VCaP (cell line): ENCODE measurements around the gene FOXN3.

Source experiments
- H3K27ac ChIP-seq: fragments of 450-650 bp; 2 replicates; pipeline ENCODE4 v1.5.1; 2017
- TF ChIP-seq, protein P1 (sequence below): fragments of 450-650 bp; conservative IDR thresholded peaks from 2 replicates; pipeline ENCODE4 v1.5.1; 2017; ENCODE audit warnings: mild to moderate bottlenecking, moderate library complexity

The FOXN3 gene

DNA sequence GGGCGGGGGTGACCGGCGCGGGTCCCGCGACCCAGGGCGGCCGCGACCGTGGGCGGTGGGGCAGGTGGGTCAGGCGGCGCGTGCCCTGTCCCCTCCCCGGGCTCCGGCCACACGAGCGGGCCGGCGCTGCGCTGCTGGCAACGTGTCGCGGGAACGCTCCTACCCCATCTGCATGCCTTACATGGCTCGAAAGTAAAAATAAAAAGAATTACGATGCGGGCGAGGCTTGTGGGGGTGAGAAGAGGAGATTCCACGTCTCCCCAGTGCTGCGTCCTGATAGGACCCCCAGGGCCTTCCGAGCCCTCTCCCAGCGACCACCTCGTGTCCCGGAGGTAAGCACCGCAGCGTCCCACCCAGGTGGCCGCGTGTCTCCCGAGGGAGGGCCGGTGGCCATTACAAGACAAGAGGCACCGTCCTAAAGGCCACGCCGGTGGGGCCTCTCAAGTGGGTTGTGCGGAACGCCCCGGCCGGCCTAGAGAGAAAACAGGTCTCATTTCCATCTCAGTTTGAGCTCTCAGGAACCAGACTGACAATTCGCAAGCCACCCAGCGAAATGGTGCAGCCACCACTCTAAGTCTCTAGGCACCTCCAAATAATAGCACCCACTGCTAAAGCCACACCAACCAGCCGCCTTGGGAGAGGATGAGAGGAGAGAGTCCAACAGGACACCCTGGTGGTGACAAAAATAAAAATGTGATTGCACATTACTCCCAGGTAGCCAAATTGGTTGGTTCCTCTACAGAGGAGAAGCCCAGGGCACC is 612 bp upstream of the FOXN3 start:
- peak overlapping the region; percentile 98 for H3K27ac ChIP-seq
- TF ChIP-seq, protein P1, sequence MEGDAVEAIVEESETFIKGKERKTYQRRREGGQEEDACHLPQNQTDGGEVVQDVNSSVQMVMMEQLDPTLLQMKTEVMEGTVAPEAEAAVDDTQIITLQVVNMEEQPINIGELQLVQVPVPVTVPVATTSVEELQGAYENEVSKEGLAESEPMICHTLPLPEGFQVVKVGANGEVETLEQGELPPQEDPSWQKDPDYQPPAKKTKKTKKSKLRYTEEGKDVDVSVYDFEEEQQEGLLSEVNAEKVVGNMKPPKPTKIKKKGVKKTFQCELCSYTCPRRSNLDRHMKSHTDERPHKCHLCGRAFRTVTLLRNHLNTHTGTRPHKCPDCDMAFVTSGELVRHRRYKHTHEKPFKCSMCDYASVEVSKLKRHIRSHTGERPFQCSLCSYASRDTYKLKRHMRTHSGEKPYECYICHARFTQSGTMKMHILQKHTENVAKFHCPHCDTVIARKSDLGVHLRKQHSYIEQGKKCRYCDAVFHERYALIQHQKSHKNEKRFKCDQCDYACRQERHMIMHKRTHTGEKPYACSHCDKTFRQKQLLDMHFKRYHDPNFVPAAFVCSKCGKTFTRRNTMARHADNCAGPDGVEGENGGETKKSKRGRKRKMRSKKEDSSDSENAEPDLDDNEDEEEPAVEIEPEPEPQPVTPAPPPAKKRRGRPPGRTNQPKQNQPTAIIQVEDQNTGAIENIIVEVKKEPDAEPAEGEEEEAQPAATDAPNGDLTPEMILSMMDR: peak; percentile 73

DNA sequence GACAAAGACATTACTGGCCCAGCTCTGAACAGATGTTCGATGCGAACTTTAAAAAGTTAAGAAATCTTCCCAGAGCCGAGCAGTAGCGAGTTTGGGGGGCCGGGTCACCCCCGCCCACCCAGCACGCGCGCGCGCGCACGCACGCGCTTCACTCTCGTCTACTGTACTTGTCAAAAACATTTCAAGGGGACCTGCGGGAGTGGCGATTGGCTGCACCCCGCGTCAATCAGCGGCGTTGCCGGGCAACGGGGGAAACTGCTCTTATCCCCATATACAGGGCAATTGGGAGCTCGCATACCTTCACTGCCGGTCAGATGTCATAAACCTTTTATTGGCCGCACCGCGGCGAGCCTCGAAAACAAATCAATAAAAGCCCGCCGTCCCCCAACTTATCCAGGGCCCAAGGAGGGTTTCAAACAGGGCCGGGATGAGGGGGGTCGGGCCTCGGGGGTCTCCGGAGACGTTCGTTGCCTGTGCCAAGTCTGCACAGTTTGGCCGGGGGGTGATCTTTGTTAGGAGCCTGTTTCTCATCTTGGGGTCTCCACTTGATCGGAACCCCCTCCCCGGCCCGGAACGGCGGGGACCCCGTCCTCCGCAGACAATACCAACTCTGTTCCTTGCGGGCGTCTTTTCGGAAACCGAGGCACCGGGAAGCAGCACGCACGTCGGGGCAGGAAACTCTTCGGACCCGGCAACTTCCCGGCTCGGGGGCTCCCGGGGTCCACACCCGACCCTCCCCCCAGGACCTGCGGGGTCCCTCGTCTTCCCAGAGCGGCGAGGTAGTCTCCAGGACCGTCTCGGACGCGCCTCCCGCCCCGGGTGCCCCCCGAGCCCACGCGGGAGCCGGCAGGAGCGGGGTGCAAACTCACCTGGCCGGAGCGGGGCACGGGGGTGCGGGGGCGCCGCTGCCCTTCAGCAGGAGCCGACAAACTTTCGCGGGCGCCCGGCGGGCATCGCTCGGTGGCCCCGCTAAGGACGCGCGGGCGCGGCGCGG is 734 bp downstream of the FOXN3 start:
- peak overlapping the region; percentile 98 for H3K27ac ChIP-seq
- TF ChIP-seq, protein P1: no peak

DNA sequence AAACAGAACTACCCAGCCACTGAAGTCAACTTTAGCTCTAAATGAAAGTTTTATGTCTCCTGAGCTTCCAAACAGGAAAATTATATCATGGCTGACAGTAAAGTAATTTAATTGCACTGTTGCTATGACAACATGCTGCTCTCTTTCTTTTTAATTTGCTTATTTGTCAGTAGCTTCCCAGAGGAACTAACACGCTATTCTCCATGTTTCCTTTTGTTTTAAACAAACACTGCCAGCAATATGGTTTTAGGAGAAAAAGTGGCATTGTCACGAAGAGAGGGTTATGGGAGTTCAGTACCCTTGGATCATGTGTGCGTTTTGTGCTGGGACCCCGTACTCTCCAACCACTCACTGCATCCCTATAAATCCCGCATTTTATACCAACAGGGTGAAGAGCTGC is 1.9 kb downstream of the FOXN3 start:
- TF ChIP-seq, protein P1: no peak
- peak overlapping the region; percentile 98 for H3K27ac ChIP-seq

DNA sequence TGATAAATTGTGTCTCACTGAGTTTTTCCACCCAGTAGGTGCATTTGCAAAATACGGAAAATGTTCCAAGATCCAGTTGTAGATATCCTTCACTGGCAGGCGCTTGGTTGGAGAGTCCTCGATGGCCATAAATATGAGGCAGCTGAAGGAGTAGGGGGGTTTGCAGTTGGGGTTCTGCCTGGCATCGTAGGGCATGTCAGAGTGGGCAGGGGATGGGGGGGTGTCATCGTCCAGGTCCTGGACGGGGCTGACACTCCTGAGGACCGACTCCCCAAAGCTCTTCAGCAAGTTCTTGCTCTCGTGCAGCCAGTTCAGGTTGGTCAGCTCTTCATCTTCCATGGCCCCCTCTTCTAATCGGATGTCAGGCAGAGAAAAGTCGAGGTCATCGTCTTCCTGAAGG is 5.1 kb downstream of the FOXN3 start:
- TF ChIP-seq, protein P1: no peak
- no peak overlapping the region for H3K27ac ChIP-seq

DNA sequence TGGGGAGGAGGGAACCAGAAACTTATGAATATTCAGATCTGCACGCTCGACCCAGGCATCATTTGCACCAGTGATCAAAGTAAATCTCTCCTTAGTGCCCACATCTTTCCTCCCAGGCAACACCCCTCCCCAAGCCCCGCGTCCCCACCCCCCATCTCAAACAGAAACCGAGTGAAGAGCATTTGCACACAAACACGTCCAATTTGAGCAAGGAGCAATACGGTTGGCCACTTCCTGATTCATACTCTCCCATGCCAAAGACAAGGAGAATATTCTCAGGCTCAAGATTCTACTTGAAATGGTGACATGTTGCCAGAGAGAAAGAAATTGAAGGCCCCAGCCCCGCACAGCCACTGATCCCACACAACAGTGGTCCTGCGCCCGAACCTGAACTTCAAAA is 7.1 kb downstream of the FOXN3 start:
- no peak overlapping the region for H3K27ac ChIP-seq

DNA sequence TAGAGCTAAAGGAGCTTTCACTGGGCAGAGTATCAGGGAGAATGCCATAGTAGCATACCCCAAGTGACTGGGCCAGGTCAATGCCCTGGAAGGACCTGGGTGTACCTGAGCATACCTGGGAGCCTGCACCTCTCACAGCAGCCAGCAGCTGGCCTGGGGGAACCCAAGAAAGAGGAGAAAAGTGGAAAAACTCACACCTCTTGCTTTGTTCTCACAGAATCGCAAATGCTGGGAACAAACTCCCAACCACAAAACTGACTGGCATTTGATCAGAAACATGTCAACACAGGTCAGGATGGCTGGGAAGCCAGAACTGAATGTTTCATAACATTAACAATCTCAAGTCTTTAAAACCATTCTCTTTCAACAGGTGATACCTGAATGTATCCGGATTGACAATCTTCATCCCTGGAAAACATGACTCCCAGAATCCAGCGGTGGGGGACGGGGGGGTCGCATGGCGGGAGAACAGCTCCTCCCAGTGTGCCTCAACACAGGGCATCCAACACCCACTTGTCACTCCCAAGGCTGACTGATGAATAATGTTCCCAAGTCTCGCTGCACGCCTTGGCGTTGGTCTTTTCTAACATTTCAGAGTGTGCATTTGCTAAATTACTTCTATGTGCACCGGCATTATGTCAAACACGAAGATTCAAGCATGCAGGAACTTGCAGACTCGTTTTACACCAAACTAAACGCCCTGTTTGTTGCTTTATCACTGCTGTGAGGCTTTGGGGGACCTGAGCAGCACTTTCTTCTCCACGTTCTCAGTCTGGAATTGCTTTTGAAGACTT is 7.9 kb downstream of the FOXN3 start:
- TF ChIP-seq, protein P1: no peak
- H3K27ac ChIP-seq: no peak overlapping the region

More for the DNA sequence above, 7.1 kb downstream of the FOXN3 start:
- TF ChIP-seq, protein P1: no peak
